Keratinocyte (primary cell): ENCODE measurements around the gene TMBIM6.

Experiments used
- CTCF ChIP-seq, 3 experiments: IDR thresholded peaks in 1 of 3; conservative IDR thresholded peaks in 1 of 3; optimal IDR thresholded peaks in 1 of 3; 2 replicates in 2 of 3; 3 replicates in 1 of 3; pipeline versions ENCODE3 to v1.5.1; 2011; ENCODE audit warnings: low read length in 3 of 3, mild to moderate bottlenecking in 3 of 3, moderate library complexity in 2 of 3, control low read depth in 1 of 3, inconsistent platforms in 1 of 3; ENCODE audit not compliant: insufficient read depth in 2 of 3; ENCODE audit errors: extremely low read depth in 1 of 3
- EZH2 ChIP-seq: IDR thresholded peaks from one replicate; pipeline ENCODE4 v1.6.1; 2012; ENCODE audit warnings: inconsistent platforms, mild to moderate bottlenecking, low read length, moderate library complexity

- TF ChIP-seq CTCF (optimal IDR thresholded peaks at IDR 0.05 in 1 of 3, IDR thresholded peaks at IDR 0.05 in 1 of 3, conservative IDR thresholded peaks at IDR 0.05 in 1 of 3; ENCODE audit: extremely low read depth in 1 of 3, insufficient read depth in 2 of 3, low read length in 3 of 3), result no peak
- no peak for TF ChIP-seq EZH2
These were observed 6.9 kb downstream of the TMBIM6 start for GRCh38 chr12:49748306-49748705.
